GM20000 (cell line): ENCODE results near the gene CHST5.
"Not testable (repeated sequence)": the region's sequence is repeated elsewhere in the genome, so short reads cannot be mapped to it uniquely, and the experiment has no call there.

Source experiments
- DNase-seq: peaks from one replicate; pipeline ENCODE4 v3.0.0; 2012; ENCODE audit warnings: low spot score
- TF ChIP-seq, protein P1 (sequence below): IDR thresholded peaks from 2 replicates; pipeline ENCODE4 v1.5.1; 2012; ENCODE audit warnings: mild to moderate bottlenecking, control low read depth; ENCODE audit errors: extremely low read depth, missing control alignments

CHST5 gene

DNA sequence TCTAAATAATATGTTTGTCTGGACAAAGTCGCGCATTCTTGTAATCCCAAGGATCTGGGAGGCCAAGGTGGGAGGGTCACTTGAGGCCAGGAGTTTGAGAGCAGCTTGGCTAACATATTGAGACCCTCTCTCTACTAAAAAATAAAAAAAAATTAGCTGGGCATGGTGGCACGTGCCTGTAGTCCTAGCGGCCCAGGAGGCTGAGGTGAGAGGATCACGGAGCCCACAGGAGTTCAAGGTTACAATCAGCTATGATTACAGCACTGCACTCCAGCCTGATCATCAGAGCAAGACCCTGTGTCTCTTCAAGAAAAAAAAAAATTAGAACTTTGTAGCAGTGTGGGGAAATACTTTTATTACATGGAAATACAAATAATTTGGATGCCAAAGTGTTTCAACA is 34.5 kb downstream of the CHST5 start:
- TF ChIP-seq, protein P1, sequence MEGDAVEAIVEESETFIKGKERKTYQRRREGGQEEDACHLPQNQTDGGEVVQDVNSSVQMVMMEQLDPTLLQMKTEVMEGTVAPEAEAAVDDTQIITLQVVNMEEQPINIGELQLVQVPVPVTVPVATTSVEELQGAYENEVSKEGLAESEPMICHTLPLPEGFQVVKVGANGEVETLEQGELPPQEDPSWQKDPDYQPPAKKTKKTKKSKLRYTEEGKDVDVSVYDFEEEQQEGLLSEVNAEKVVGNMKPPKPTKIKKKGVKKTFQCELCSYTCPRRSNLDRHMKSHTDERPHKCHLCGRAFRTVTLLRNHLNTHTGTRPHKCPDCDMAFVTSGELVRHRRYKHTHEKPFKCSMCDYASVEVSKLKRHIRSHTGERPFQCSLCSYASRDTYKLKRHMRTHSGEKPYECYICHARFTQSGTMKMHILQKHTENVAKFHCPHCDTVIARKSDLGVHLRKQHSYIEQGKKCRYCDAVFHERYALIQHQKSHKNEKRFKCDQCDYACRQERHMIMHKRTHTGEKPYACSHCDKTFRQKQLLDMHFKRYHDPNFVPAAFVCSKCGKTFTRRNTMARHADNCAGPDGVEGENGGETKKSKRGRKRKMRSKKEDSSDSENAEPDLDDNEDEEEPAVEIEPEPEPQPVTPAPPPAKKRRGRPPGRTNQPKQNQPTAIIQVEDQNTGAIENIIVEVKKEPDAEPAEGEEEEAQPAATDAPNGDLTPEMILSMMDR: no peak
- no peak for DNase-seq

DNA sequence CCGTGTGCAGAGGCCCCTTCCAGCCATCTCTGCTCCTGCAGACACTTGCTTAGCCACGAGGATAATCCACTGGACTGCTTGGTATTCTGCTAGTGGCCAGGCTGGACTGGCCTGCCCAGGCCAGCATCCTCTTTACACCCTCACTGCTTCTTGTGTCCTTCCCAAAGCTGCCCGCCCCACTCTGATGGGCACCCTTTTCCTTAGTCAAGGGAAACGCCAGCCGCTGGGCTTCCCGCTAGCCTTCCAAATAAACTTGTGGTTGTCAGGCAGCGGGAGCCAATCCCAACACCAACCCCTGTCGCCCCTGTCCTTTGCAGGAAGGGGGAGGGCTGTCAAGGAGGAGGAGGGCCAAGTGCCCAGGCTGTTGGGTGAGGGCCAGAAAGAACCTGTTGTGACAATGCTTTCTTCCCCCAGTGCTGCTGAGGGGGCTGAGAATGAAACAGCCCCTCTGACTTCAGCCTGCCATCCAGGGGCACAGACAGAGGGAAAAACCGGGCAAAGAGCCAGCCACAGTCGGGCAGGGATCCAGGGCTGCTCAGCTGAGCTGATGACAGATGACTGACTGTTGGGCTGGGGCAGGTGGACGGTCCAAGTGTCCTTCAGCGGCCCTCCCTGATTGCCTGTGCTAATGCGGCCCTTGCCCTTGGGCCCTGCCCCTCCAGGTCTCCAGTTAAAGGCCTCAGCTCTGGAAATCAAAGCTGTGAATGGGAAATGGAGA is 37.1 kb downstream of the CHST5 start:
- not testable (repeated sequence) for DNase-seq

DNA sequence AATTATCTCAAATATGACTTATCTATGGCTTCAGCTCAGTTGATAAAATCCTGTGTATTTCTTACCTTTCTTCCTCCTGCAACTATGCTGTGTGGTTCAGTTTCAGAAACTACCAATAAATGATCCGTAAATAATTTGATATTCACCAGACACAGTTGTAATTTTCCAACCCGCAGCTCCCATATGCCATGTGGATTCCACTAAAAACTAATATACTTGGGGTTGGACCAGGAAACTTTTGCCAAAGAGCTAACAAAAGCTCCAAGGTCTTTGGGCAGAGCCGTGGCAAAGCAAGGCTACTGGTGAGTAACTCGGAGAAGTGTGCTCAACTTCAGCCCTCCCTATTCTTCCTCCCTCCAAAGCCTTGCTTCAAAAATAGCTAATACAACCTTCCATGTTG is 38.4 kb downstream of the CHST5 start:
- TF ChIP-seq, protein P1: no peak
- no peak for DNase-seq

DNA sequence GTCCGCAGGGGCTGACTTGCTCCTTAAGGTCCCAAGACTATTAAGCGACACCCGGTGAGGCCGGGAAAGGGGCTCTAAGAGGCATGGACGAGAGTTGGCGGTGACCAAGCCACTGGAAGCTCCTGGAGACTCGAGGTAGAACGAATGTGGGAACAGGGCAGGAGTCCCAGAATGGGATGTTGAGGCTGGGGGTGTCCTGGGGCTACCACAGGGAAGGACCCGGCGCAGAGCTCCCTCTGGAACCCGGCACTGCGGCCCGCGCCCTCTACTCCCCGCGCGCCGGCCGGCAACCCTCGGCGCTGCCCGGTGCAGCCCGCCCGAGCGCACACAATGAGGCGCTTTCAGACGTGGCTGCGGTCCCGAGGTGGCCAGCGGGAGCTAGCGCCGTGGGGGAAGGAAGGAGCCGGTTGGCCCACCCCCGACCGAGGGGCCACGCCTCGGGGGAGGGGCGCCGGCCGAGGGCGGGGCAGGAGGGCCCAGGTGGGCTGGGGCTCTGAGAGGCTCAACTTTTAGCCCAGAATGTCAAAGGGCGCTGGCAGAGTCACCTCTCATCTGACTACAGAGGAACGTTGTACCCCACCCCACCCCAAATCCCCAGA is 40.7 kb downstream of the CHST5 start, which contains the start of gene CHST6:
Gene CHST6 (minus strand): TSS at position 366 of the 599 bp plus-strand sequence. CDS start 15,613 bp downstream, outside the sequence.
- DNase-seq: peak; percentile 86
- TF ChIP-seq, protein P1: no peak

DNA sequence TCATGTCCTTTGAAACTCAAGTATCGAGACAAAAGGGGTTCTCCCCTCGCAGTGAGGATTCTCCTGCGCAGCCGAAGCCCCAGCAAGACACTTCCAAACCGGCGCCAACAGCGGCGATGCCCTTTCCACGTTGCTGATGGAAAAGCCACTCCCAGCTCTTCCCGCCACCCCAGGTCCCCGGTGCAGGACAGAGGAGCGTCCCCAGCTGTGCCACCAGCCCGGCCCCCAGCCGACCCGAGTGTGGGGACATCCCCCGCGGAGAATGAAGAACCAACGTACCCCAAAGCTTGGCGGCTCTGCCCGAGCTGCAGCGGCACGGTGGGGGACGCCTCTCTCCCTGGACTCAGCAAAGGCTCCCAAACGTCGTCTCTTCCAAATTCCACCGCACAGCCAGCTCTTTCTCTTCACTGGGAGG is 41.2 kb downstream of the CHST5 start:
- TF ChIP-seq, protein P1: no peak
- DNase-seq: no peak

DNA sequence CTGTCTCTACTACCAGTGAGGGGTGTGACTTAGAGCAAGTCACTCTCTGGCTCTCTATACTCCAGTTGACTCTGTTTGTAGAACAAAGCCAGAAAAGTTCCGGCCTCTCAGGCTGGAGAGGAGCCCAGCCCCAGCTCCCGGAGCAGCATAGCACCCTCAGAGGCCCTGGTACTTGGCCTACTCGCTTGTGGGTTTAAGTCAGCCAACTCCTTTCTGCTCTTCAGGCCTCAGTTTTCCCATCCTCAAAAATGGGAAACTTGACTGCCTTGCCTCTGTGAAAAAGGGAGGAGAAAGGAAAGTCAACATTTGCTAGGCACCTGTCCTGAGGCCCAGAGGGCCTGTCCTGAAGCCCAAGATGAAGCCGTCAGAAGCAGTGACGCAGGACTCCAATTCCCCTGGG is 41.7 kb downstream of the CHST5 start:
- no peak for DNase-seq
- TF ChIP-seq, protein P1: no peak

DNA sequence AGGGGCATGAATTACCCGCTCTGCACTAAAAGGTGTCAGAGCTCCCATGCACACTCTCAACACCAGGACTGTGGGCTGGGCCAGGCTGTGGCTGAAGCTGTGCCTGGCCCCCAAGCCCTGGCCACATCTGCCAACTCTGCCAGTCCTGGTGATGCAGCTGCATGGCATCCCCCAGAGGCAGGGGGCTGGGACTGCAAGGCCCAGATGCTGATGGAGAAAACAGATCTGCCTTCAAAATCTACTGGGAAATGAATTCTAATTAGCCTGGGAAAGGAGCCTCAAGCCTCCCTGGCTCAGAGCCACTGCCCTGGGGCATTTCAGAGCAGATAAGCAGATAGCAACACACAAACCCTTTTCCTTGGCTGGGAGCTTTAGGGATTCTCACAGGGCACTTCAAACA is 44.0 kb downstream of the CHST5 start:
- TF ChIP-seq, protein P1: no peak
- no peak for DNase-seq

DNA sequence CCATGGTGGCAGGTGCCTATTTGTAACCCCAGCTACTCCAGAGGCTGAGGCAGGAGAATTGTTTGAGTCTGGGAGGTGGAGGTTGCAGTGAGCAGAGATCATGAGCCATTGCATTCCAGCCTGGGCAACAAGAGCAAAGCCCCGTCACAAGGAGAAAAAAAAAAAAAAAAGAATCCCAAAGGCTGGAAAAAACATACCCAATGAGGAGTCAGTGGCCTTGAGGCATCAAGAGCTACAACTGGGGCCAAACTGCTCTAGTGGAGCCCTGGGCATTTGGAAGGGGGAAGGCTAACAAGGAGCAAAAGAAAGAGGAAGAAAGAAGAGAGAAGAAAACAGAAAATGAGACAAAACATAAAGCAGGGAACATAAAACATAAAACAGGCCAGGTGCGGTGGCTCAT is 47.6 kb downstream of the CHST5 start:
- TF ChIP-seq, protein P1: no peak
- DNase-seq: no peak
